LNCAP (cell line): Measurements from ENCODE around the gene PREX1.

ENCODE experiments used
- TF ChIP-seq, protein P1 (sequence below): fragments of 450-650 bp; IDR thresholded peaks from 2 replicates; pipeline ENCODE4 v1.5.1; 2017; ENCODE audit warnings: mild to moderate bottlenecking

The PREX1 gene

DNA sequence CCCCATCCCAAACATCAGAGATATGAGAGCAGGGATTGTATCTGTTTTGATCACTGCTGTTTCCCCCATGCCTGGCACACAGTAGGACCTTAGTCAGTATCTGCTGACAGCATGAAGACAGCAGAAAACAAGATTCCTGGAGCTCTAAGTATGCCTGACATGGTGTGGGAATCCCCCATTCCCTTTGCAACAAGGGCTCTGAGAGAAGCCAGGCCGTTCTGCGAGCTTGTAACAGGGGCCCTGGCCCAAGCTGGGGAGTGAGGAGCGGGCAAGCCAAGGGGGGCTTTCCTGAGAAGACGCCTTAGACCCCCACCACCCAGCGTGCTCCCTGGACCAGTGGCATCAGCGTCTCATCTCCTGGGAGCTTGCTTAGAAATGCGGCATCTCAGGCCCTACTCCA lies 25.2 kb downstream of the PREX1 start:
- TF ChIP-seq, protein P1, sequence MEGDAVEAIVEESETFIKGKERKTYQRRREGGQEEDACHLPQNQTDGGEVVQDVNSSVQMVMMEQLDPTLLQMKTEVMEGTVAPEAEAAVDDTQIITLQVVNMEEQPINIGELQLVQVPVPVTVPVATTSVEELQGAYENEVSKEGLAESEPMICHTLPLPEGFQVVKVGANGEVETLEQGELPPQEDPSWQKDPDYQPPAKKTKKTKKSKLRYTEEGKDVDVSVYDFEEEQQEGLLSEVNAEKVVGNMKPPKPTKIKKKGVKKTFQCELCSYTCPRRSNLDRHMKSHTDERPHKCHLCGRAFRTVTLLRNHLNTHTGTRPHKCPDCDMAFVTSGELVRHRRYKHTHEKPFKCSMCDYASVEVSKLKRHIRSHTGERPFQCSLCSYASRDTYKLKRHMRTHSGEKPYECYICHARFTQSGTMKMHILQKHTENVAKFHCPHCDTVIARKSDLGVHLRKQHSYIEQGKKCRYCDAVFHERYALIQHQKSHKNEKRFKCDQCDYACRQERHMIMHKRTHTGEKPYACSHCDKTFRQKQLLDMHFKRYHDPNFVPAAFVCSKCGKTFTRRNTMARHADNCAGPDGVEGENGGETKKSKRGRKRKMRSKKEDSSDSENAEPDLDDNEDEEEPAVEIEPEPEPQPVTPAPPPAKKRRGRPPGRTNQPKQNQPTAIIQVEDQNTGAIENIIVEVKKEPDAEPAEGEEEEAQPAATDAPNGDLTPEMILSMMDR: no peak

DNA sequence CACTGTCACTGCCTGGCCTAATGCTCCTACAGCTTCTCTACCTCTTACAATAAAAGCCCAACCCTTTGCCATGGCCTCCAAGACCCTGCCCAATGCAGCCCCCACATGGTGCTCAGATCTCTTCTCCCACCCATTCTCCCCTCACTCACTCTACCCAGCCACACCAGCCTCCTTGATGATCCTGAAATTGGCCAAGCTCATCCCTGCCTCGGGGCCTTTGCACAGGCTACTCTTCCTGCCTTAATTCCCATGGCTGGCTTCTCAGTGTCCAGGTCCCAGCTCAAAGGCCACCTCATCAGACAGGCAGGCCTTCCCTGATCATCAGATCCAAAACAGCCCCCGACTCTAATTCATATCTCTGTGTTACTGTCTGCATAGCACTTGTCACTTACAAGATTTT lies 25.6 kb downstream of the PREX1 start:
- TF ChIP-seq, protein P1: no peak

GRCh38 chr20:48801197-48801596 lies 26.6 kb downstream of the PREX1 start:
- TF ChIP-seq, protein P1: no peak

GRCh38 chr20:48800177-48800576 lies 27.6 kb downstream of the PREX1 start:
- TF ChIP-seq, protein P1: no peak

DNA sequence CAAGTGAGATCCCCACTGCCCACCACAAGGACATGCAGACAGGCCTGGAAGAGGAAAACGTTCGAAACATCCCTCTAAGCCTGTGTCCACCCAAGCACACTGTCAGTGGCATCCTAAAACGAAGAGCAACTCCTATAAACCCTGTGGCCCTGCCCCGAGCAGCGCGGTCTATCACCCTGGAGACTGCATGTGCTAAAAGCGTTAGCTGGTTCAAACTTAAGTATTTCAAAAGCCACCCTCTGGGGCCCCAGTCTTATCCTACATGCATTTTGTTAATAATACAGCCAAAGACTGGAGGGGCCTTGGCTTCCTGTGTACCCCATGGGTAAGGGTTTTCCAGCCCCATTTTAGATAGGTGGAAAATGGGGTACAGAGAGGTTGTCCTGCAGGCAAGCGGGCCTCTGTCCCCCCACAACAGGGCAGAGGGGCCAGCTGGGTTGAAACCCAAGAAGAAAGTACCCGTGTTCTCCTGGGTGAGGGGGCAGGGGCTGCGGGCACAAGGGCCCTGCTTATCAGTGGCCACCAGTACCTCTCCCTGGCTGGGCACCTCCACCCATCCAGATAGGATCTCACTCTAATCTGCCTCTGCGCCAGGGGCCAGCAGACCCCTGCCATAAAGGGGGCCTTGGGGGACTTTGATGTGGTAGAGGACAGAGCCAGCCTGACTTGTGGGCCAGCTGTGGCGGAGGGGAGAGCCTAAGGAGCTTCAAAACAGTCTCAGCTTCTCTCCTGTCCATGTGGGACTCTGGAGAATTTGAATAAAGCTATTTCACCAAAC lies 28.3 kb downstream of the PREX1 start:
- TF ChIP-seq, protein P1: no peak

DNA sequence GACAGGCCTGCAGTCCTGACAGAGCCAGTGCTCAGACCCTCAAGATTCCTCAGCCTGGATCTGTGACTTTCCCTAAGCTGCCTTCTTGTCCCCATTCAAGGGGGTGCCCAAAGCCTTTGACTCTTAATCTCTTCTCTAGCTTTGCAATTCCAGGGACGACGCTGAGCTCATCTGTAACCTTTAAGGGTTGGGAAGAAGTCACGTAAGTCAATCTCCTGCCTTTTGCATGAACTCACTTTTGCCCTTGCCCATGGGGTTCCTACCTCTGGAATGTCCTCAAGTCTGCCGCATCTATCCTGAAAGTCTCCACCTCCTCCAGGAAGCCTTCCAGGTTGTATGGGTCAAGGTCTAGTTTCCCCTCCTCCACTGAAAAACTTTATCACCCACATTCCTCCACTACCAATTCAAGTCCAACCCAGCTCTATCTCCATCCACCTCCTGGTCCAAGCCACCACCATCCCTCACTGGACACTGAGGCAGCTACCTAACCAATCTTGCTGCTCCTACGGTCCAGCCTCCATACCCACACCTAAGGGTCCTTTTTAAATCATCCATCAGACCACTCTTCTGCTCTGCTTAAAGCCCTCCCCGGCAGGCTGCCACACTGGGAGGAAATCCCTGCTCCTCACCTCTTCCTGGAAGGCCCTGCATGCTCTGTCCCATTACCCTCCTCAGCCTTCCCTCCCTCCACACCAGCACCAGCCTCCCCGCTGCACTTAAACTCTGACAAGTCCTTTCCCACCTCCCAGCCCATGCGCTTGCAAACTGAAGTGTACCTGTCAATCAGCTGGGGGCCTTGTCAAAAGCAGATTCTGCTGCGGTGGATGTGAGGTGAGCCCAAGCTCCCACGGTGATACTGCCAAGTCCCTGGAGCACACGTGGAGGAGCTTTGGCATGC lies 29.7 kb downstream of the PREX1 start:
- TF ChIP-seq, protein P1: no peak

DNA sequence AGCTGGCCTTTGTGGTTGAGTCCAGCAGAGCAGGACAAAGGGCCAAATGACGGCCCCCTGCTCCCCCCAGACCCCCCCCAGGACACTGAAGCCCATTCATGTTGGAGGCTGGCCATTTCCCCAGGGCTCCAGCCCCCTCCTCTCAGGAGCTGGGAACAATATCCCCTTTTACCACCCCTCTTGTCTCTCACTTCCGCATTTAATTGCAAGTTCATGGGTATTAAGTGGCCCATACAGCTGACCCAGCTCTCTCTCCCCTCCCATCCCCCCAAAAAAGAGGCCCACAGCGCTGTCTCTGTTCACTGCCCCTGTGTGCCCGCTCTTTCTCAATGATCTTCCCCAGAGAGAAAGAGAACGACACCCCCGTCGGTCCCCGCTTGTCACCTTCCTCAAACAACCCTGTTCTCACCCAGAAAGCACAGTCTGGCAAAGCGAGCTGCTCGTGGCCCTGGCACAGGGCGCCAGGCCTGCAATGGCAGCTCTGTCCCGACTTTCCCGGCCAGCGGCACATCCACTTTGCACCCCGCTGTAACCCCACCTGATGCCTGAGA lies 30.4 kb downstream of the PREX1 start:
- TF ChIP-seq, protein P1: no peak
